Activated naive CD4-positive, alpha-beta T cell treated with anti-CD3 and anti-CD28 coated beads for 36 hours (primary cell): ENCODE measurements around the gene DHRS1. TPM values are rescaled to one million over a fixed set of nuclear protein-coding genes. Genes with fewer than 3 reads are reported as not detected.
"Not testable (repeated sequence)": the region's sequence is repeated elsewhere in the genome, so short reads cannot be mapped to it uniquely, and the experiment has no call there.

ENCODE experiments used
- CTCF ChIA-PET: fragments of 350-600 bp; sonication (Branson Sonifier 250); formaldehyde crosslinking; loops from one replicate; lab custom pipeline; 2021; ENCODE audit warnings: antibody characterized with exemption; lab: Charles Lee
- DNase-seq: peaks from one replicate; pipeline ENCODE4 v3.0.0-alpha.2; 2020
- H3K27ac Mint-ChIP-seq: one replicate; pipeline ENCODE4 v1.8.0; 2021; ENCODE audit warnings: mild to moderate bottlenecking, mixed read lengths
- H3K27me3 Mint-ChIP-seq: one replicate; pipeline ENCODE4 v1.8.0; 2021; ENCODE audit warnings: low read depth, mixed read lengths
- H3K36me3 Mint-ChIP-seq: one replicate; pipeline ENCODE4 v1.8.0; 2021; ENCODE audit warnings: low read depth, mixed read lengths
- H3K4me1 Mint-ChIP-seq: one replicate; pipeline ENCODE4 v1.8.0; 2021; ENCODE audit warnings: low read depth, mixed read lengths
- H3K4me3 Mint-ChIP-seq: one replicate; pipeline ENCODE4 v1.8.0; 2021; ENCODE audit warnings: mild to moderate bottlenecking, moderate library complexity, mixed read lengths
- H3K9me3 Mint-ChIP-seq: one replicate; pipeline ENCODE4 v1.8.0; 2021; ENCODE audit warnings: mixed read lengths
- intact Hi-C: fragments of 100-400 bp; cut with micrococcal nuclease; formaldehyde crosslinking; loops from one replicate; pipeline ENCODE4 v1.15.1; 2023
- total RNA-seq, 2 experiments: library from RNA; stranded (reverse); gene quantifications; one replicate each; pipeline ENCODE4 v1.2.3, GENCODE V29; 2021

DHRS1 gene
- total RNA-seq, 2 experiments from 2014 or later, result 11.8 to 13.8 TPM

DNA sequence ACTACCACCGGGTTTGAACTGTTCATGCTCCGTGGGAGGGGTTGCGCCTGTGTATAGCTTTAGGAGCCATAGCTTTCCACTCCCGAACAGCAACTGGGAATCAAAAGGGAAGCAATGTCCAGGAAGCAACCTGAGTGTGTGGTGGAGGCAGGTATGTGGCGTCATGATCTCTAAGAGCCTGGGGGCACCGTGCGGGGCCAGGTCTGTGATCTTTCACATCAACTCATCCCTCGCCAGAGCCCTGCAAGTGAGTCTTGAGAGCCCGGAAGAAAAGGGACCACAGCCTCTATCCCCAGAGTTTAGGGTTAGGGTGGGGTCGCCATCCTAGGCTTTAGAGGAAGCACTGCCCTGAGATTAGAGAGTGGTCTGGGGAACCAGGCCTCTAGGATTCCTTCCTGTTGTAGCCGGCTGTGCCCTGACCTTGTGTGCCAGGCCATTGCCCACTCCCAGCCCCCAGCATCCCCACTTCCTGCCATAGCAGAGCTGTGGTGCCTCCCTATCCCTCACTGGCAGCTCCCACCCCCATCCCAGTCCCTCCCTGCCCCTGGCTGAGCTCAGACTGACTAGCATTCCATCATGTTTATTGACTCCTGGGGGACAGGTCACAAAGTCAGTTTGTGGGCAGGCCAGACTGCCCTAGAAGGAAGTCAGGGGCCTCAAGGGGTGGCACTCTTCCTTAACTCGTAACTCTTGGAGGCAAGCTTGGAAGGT, 36.0 kb upstream of the DHRS1 start:
- CTCF ChIA-PET, result interaction anchor here (1.1 to 25.1 kb wide), 6 partner anchors 9 to 106 kb away, joined by 3 to 617 read pairs (median 6); partner anchors contain the start of genes CBLN3, KHNYN and SDR39U1
- Mint-ChIP-seq H3K27ac (no peak overlapping the region), H3K4me3 (peak overlapping the region; percentile 9), H3K27me3 (peaks cover 24% of the 10 kb centered on the region), H3K36me3 (peaks cover 7% of the 10 kb centered on the region), H3K4me1 (peaks cover 44% of the 10 kb centered on the region), H3K9me3 (no peaks in the 10 kb centered on the region)
- intact Hi-C loops, result loop anchor here (10.0 kb wide), 1 partner anchor 819 kb away; no protein-coding TSS in a partner anchor
- no peak for DNase-seq

GRCh38 chr14:24334431-24335291, 35.1 kb upstream of the DHRS1 start, which contains the start of gene ADCY4:
Gene ADCY4, minus strand, starts transcription at chr14:24335071. Its CDS starts 419 bp downstream, at chr14:24334652.
- Mint-ChIP-seq H3K9me3 (no peaks in the 10 kb centered on the region), H3K27me3 (peaks cover 24% of the 10 kb centered on the region), H3K36me3 (peaks cover 7% of the 10 kb centered on the region), H3K4me3 (peak within 1 kb of the TSS; percentile 48), H3K4me1 (peaks cover 39% of the 10 kb centered on the region), H3K27ac (no peak within 1 kb of the TSS)
- CTCF ChIA-PET, result interaction anchor here (1.0 to 25.1 kb wide), 10 partner anchors 7 to 95 kb away, joined by 3 to 617 read pairs (median 9); partner anchors contain the start of genes CBLN3, CIDEB, KHNYN and LTB4R
- intact Hi-C loops, result loop anchor here (10.0 kb wide), 1 partner anchor 820 kb away; no protein-coding TSS in a partner anchor
- no peak for DNase-seq

GRCh38 chr14:24332268-24332993, 32.9 kb upstream of the DHRS1 start:
- intact Hi-C loops, result loop anchor here (1.0 to 10.0 kb wide), 7 partner anchors 21 to 822 kb away; partner anchors contain the start of genes DHRS1, LTB4R, MDP1 and NOP9
- no peak overlapping the region for H3K27ac Mint-ChIP-seq
- peaks cover 7% of the 10 kb centered on the region for H3K36me3 Mint-ChIP-seq
- peak; percentile 91 for DNase-seq
- CTCF ChIA-PET, result interaction anchor here (0.6 to 25.1 kb wide), 31 partner anchors 8 to 226 kb away, joined by 3 to 617 read pairs (median 5); partner anchors contain the start of genes CBLN3, CIDEB, KHNYN and LTB4R
- peaks cover 24% of the 10 kb centered on the region for H3K27me3 Mint-ChIP-seq
- no peaks in the 10 kb centered on the region for H3K9me3 Mint-ChIP-seq
- H3K4me3 Mint-ChIP-seq, result peak overlapping the region; percentile 71
- H3K4me1 Mint-ChIP-seq, result peaks cover 28% of the 10 kb centered on the region

DNA sequence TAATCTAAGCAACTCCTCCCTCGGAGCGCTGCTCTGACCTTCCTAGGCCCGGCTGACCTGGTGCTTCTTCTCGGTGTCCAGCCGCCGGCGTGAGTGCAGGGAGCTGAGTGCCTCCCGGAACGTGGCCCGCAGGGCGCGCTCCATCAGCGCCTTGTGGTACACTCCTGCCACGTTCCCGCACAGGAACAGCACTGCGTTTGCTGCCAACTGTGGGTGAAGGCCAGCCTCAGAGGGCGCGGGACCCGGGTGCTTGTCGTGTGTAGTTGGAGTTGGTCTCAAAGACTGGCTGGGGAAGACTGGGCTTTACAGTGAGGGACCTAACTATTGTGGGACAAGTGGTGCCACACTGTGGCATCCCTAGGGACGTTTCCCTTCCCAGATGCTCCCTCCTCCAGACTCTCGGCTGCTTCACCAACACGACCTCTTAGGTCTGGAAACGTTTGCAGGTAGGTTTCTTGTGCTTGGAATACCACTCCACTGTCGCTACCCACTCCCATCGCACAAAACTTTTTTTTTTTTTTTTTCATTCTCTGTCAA, 32.2 kb upstream of the DHRS1 start:
- no peak for DNase-seq
- no peaks in the 10 kb centered on the region for H3K9me3 Mint-ChIP-seq
- peaks cover 30% of the 10 kb centered on the region for H3K4me1 Mint-ChIP-seq
- peaks cover 24% of the 10 kb centered on the region for H3K27me3 Mint-ChIP-seq
- intact Hi-C loops, result loop anchor here (1.0 to 10.0 kb wide), 7 partner anchors 20 to 823 kb away; partner anchors contain the start of genes DHRS1, LTB4R, MDP1 and NOP9
- no peak overlapping the region for H3K27ac Mint-ChIP-seq
- peak overlapping the region; percentile 71 for H3K4me3 Mint-ChIP-seq
- H3K36me3 Mint-ChIP-seq, result peaks cover 7% of the 10 kb centered on the region
- CTCF ChIA-PET, result interaction anchor here (0.7 to 25.1 kb wide), 19 partner anchors 9 to 227 kb away, joined by 3 to 617 read pairs (median 4); partner anchors contain the start of genes CBLN3, CIDEB, KHNYN and LTB4R

DNA sequence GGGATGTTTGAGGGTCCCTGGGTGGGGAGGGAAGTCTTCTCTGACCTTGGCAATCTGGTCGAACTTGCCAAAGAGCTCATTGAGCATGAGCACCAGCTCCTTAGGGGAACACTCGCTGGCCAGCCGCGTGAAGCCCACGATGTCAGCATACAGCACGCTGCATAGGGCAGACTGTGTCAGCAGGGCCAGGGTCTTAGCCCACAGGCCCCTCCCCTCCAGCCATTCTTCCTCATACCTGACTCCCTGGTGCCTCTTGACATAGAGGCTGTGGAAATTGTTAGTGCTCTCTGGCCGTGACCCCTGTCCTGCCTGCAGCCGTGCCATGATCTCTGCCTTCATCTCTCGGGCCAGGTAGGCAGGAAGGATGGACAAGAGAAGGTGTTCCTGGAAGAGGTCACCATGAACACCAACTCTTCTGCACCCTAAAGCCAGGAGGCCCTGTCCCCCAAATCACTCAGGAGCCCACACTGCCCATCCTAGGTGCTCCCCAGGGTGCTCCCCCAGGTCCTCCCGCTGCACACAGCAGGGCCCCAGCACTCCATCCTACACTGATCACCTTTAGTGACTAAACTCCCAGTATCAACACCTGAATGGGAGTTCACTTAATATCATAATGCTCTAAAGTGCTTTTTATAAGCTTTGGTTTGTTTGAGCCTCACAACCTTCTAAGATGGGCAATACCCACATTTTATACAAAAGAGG, 31.5 kb upstream of the DHRS1 start:
- intact Hi-C loops, result loop anchor here (10.0 kb wide), 1 partner anchor 824 kb away; no protein-coding TSS in a partner anchor
- no peak for DNase-seq
- Mint-ChIP-seq H3K27ac (no peak overlapping the region), H3K4me3 (no peak overlapping the region), H3K36me3 (peaks cover 5% of the 10 kb centered on the region), H3K4me1 (peaks cover 30% of the 10 kb centered on the region), H3K27me3 (peaks cover 24% of the 10 kb centered on the region), H3K9me3 (no peaks in the 10 kb centered on the region)
- CTCF ChIA-PET, result interaction anchor here (0.7 to 25.1 kb wide), 9 partner anchors 10 to 98 kb away, joined by 3 to 617 read pairs (median 7); partner anchors contain the start of genes CBLN3, CIDEB, KHNYN and LTB4R

DNA sequence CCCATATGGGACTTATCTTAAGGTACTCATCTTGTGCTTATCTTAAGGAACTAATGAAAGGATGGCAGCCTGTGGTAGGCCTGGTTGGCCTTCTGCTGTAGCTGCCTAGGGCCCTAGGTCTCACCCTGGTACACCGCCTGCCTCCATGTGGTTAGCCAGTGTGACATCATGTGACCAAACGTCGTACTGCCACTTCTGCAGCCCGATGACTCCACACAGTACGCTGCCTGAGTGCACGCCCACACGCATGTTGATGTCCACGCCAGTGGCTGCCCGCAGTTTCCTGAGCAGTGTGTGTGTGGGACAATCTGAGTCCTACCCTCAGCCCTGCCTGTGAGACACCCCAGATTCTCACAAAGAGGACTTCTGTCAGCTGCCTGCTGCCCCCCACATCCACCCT, 30.2 kb upstream of the DHRS1 start:
- Mint-ChIP-seq H3K4me1 (peaks cover 25% of the 10 kb centered on the region), H3K9me3 (no peaks in the 10 kb centered on the region), H3K36me3 (no peaks in the 10 kb centered on the region), H3K27me3 (peaks cover 20% of the 10 kb centered on the region), H3K4me3 (no peak overlapping the region), H3K27ac (no peak overlapping the region)
- CTCF ChIA-PET, result interaction anchor here (0.6 to 25.1 kb wide), 5 partner anchors 8 to 249 kb away, joined by 3 to 617 read pairs (median 6); partner anchors contain the start of genes CBLN3, CIDEB, KHNYN and LTB4R
- intact Hi-C loops, result loop anchor here (10.0 kb wide), 1 partner anchor 825 kb away; no protein-coding TSS in a partner anchor
- no peak for DNase-seq

DNA sequence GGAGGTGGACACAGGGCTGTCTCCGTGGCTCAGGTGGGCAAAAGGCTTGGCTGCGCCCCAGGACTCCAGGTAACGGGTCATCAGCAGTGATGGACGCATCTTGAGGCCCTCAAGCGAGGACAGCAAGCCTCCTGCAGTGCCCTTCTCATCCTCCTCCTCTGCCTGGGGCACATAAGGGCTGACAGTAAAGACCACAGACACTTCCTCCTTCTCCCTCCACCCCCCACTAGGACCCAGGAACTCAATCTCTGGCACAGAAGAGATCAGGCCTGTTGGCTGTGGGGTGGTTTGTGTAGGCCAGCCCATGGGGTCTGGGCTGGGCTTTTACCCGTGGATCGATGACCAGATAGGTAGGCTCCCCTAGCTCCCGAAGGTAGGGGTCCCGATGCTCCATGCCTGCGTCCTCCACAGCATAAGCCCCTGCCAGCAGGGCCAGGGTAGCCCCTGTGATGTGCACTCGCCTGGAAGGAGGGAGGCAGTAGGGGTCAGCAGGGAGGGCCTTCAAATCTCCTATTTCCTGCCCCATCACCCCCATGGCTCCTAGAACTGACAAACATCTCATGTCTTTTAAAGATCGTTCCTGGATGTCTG, 29.6 kb upstream of the DHRS1 start:
- no peaks in the 10 kb centered on the region for H3K36me3 Mint-ChIP-seq
- no peak overlapping the region for H3K27ac Mint-ChIP-seq
- CTCF ChIA-PET, result interaction anchor here (0.9 to 25.1 kb wide), 5 partner anchors 9 to 100 kb away, joined by 3 to 617 read pairs (median 6); partner anchors contain the start of genes CBLN3, CIDEB, KHNYN and LTB4R
- no peak for DNase-seq
- H3K9me3 Mint-ChIP-seq, result no peaks in the 10 kb centered on the region
- intact Hi-C loops, result no loop called here
- H3K4me1 Mint-ChIP-seq, result peaks cover 21% of the 10 kb centered on the region
- H3K27me3 Mint-ChIP-seq, result peaks cover 16% of the 10 kb centered on the region
- no peak overlapping the region for H3K4me3 Mint-ChIP-seq

- H3K36me3 Mint-ChIP-seq, H3K4me3 Mint-ChIP-seq, H3K9me3 Mint-ChIP-seq, H3K27ac Mint-ChIP-seq: not testable (repeated sequence)
- CTCF ChIA-PET, result interaction anchor here (1.5 to 25.1 kb wide), 3 partner anchors 11 to 102 kb away, joined by 3 to 617 read pairs (median 111); partner anchors contain the start of genes CBLN3, CIDEB, KHNYN and LTB4R
- H3K27me3 Mint-ChIP-seq, result peaks cover 10% of the 10 kb centered on the region
- intact Hi-C loops, result loop anchor here (1.0 kb wide), 2 partner anchors 103 to 108 kb away; no protein-coding TSS in a partner anchor
- H3K4me1 Mint-ChIP-seq, result peaks cover 15% of the 10 kb centered on the region
- peak; percentile 49 for DNase-seq
Measured at GRCh38 chr14:24327914-24328313, 28.3 kb upstream of the DHRS1 start.

GRCh38 chr14:24327303-24327702, 27.7 kb upstream of the DHRS1 start:
- CTCF ChIA-PET, result interaction anchor here (1.0 to 25.1 kb wide), 5 partner anchors 9 to 102 kb away, joined by 3 to 617 read pairs (median 5); partner anchors contain the start of genes CBLN3, CIDEB, KHNYN and LTB4R
- intact Hi-C loops, result loop anchor here (1.0 kb wide), 1 partner anchor 109 kb away; no protein-coding TSS in a partner anchor
- no peak overlapping the region for H3K4me3 Mint-ChIP-seq
- peaks cover 7% of the 10 kb centered on the region for H3K27me3 Mint-ChIP-seq
- H3K27ac Mint-ChIP-seq, result no peak overlapping the region
- H3K9me3 Mint-ChIP-seq, result no peaks in the 10 kb centered on the region
- no peak for DNase-seq
- H3K36me3 Mint-ChIP-seq, result no peaks in the 10 kb centered on the region
- H3K4me1 Mint-ChIP-seq, result peaks cover 11% of the 10 kb centered on the region

DNA sequence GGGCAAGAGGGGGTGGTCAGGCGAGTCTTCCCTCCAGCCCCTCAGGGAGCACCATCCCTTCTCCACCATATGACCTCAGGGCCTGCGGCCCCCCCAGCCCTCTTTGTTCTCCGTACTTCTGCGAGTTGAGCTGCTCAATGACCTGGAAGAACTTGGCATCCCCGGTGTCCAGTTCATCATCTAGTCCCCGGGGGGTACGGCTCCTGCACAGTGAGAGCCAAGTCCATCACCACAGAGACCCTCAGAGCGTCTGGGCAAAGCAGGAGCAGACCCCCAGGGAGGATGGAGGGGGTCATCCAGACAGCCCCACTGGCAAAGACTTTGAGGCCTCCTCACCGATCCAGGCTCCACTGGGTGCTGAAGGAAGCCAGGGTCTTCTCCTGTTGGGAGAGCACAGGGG, 26.4 kb upstream of the DHRS1 start:
- peaks cover 5% of the 10 kb centered on the region for H3K4me1 Mint-ChIP-seq
- no peak for DNase-seq
- H3K36me3 Mint-ChIP-seq, result no peaks in the 10 kb centered on the region
- CTCF ChIA-PET, result interaction anchor here (0.9 to 25.1 kb wide), 3 partner anchors 8 to 104 kb away, joined by 3 to 617 read pairs (median 111); partner anchors contain the start of genes CBLN3, CIDEB, KHNYN and LTB4R
- intact Hi-C loops, result no loop called here
- no peak overlapping the region for H3K4me3 Mint-ChIP-seq
- no peaks in the 10 kb centered on the region for H3K9me3 Mint-ChIP-seq
- peaks cover 3% of the 10 kb centered on the region for H3K27me3 Mint-ChIP-seq
- H3K27ac Mint-ChIP-seq, result no peak overlapping the region
